CD14-positive monocyte (primary cell): ENCODE measurements around the gene KRTAP10-1. TPM values are rescaled to one million over a fixed set of nuclear protein-coding genes. Genes with fewer than 3 reads are reported as not detected.

Experiments
- DNase-seq, 3 donors: peaks; one replicate each; pipeline ENCODE4 v3.0.0-alpha.2; 2011 to 2022
- H2AFZ ChIP-seq: 2 replicates; pipeline ENCODE4 v1.6.0; 2012; ENCODE audit warnings: mild to moderate bottlenecking, low read depth, low read length, inconsistent platforms; ENCODE audit not compliant: insufficient read depth, poor library complexity, severe bottlenecking
- H3K27ac ChIP-seq, 2 donors: 1 replicate in 1 of 2; 2 replicates in 1 of 2; pipeline ENCODE4 v1.5.1; 2012 to 2013; ENCODE audit warnings: low read length in 2 of 2, control low read depth in 1 of 2, inconsistent platforms in 1 of 2, low read depth in 1 of 2, mild to moderate bottlenecking in 1 of 2
- H3K27me3 ChIP-seq, 2 donors: one replicate each; pipeline versions ENCODE4 v1.6.0 to v1.6.1; 2011 to 2013; ENCODE audit warnings: low read length in 2 of 2; ENCODE audit not compliant: control insufficient read depth in 2 of 2, insufficient read depth in 2 of 2
- H3K36me3 ChIP-seq, 2 donors: replicated peaks in 1 of 2; 1 replicate in 1 of 2; 2 replicates in 1 of 2; pipeline versions ENCODE4 v1.5.1 to v1.6.1; 2012 to 2013; ENCODE audit warnings: low read length in 2 of 2, control low read depth in 1 of 2, inconsistent platforms in 1 of 2, mild to moderate bottlenecking in 1 of 2; ENCODE audit not compliant: insufficient read depth in 2 of 2, control insufficient read depth in 1 of 2
- H3K4me1 ChIP-seq, 2 donors: 1 replicate in 1 of 2; 2 replicates in 1 of 2; pipeline versions ENCODE4 v1.5.1 to v1.6.1; 2012 to 2013; ENCODE audit warnings: low read length in 2 of 2, control low read depth in 1 of 2, inconsistent platforms in 1 of 2, mild to moderate bottlenecking in 1 of 2, moderate library complexity in 1 of 2; ENCODE audit not compliant: insufficient read depth in 2 of 2, control insufficient read depth in 1 of 2
- H3K4me2 ChIP-seq: replicated peaks from 2 replicates; pipeline ENCODE3; 2012; ENCODE audit warnings: low read length, moderate library complexity, mild to moderate bottlenecking; ENCODE audit not compliant: poor library complexity, severe bottlenecking; ENCODE audit errors: extremely low read depth
- H3K4me3 ChIP-seq, 3 experiments: fragments of 200-600 bp in 1 of 3; sonication (generic) in 1 of 3; replicated peaks in 1 of 3; 1 replicate in 2 of 3; 2 replicates in 1 of 3; pipeline ENCODE4 v1.5.1; 2011 to 2013; ENCODE audit warnings: low read length in 3 of 3, mild to moderate bottlenecking in 3 of 3, control low read depth in 2 of 3, low read depth in 2 of 3, inconsistent platforms in 1 of 3, moderate library complexity in 1 of 3
- H3K79me2 ChIP-seq: 2 replicates; pipeline ENCODE4 v1.6.0; 2012; ENCODE audit warnings: mild to moderate bottlenecking, control low read depth, inconsistent platforms, low read length, moderate library complexity; ENCODE audit not compliant: insufficient read depth
- H3K9ac ChIP-seq: 2 replicates; pipeline ENCODE4 v1.6.0; 2017; ENCODE audit warnings: low read length, mild to moderate bottlenecking; ENCODE audit not compliant: insufficient read depth, poor library complexity, severe bottlenecking
- H3K9me3 ChIP-seq, 2 donors: replicated peaks in 1 of 2; 1 replicate in 1 of 2; 2 replicates in 1 of 2; pipeline versions ENCODE4 v1.5.1 to v1.6.1; 2012 to 2013; ENCODE audit warnings: low read length in 2 of 2, control low read depth in 1 of 2; ENCODE audit not compliant: control insufficient read depth in 1 of 2, insufficient read depth in 1 of 2
- H4K20me1 ChIP-seq: 2 replicates; pipeline ENCODE4 v1.6.0; 2012; ENCODE audit warnings: mild to moderate bottlenecking, low read length, control low read depth, moderate library complexity; ENCODE audit not compliant: insufficient read depth
- H3K27ac Mint-ChIP-seq, 7 donors: one replicate each; pipeline ENCODE4 v1.8.0; 2020; ENCODE audit warnings: mild to moderate bottlenecking in 7 of 7, mixed read lengths in 7 of 7, moderate library complexity in 6 of 7, inconsistent platforms in 2 of 7
- H3K27me3 Mint-ChIP-seq, 3 donors: one replicate each; pipeline ENCODE4 v1.8.0; 2021 to 2022; ENCODE audit warnings: low read depth in 3 of 3, mild to moderate bottlenecking in 3 of 3, mixed read lengths in 3 of 3, moderate library complexity in 3 of 3, inconsistent platforms in 1 of 3
- H3K36me3 Mint-ChIP-seq, 2 donors: one replicate each; pipeline ENCODE4 v1.8.0; 2020; ENCODE audit warnings: mixed read lengths in 2 of 2, inconsistent platforms in 1 of 2, mild to moderate bottlenecking in 1 of 2
- H3K4me1 Mint-ChIP-seq: one replicate; pipeline ENCODE4 v1.8.0; 2020; ENCODE audit warnings: mild to moderate bottlenecking, mixed read lengths
- H3K4me3 Mint-ChIP-seq, 2 donors: one replicate each; pipeline ENCODE4 v1.8.0; 2020; ENCODE audit warnings: mild to moderate bottlenecking in 2 of 2, mixed read lengths in 2 of 2, moderate library complexity in 1 of 2
- H3K9me3 Mint-ChIP-seq, 7 donors: one replicate each; pipeline ENCODE4 v1.8.0; 2020 to 2022; ENCODE audit warnings: mixed read lengths in 7 of 7, mild to moderate bottlenecking in 6 of 7, moderate library complexity in 6 of 7, inconsistent platforms in 2 of 7
- CTCF ChIP-seq: fragments of 200-600 bp; IDR thresholded peaks from one replicate; pipeline ENCODE4 v1.8.0; 2022; ENCODE audit warnings: antibody characterized with exemption, mild to moderate bottlenecking
- WGBS: methylation state at CpG from one replicate; pipeline ENCODE4 v1.1.5; 2013; ENCODE audit warnings: missing lambda C conversion rate; ENCODE audit not compliant: insufficient coverage; 5-methylcytosine and 5-hydroxymethylcytosine counted together
- intact Hi-C, 2 donors: fragments of 100-400 bp; cut with micrococcal nuclease; formaldehyde crosslinking; loops; one replicate each; pipeline versions ENCODE4 v1.15.0 to v1.15.1; 2023
- polyA plus RNA-seq, 3 donors: library from polyadenylated mRNA; depleted of rRNA in 1 of 3; unstranded in 2 of 3; stranded (reverse) in 1 of 3; fragments of 300-500 nt in 2 of 3; fragments of >200 nt in 1 of 3; fragmentation: Illumina TruSeq in 2 of 3; gene quantifications; 1 replicate in 2 of 3; 2 replicates in 1 of 3; pipeline ENCODE4 v1.2.3, GENCODE V29; 2012 to 2021

KRTAP10-1 gene
- polyA plus RNA-seq, 3 donors = not detected

GRCh38 chr21:44533121-44533890 lies 6.7 kb downstream of the KRTAP10-1 start:
- H3K9me3 ChIP-seq = no peaks in the 10 kb centered on the region
- no peaks in the 10 kb centered on the region for H3K27me3 ChIP-seq
- H2AFZ ChIP-seq = no peak overlapping the region
- no peak overlapping the region for H3K4me2 ChIP-seq
- H4K20me1 ChIP-seq = no peaks in the 10 kb centered on the region
- no peak overlapping the region for H3K9ac ChIP-seq
- H3K27ac ChIP-seq = no peak overlapping the region
- no peak for DNase-seq
- intact Hi-C loops = no loop called here
- H3K36me3 Mint-ChIP-seq = no peaks in the 10 kb centered on the region
- H3K4me1 ChIP-seq = no peaks in the 10 kb centered on the region
- H3K9me3 Mint-ChIP-seq = peaks cover 0 to 4% (median 0%) of the 10 kb centered on the region in 7 donors
- H3K36me3 ChIP-seq = no peaks in the 10 kb centered on the region
- 95% methylated on average over 36 of the region's 37 CpGs for WGBS
- peaks cover 0 to 17% (median 13%) of the 10 kb centered on the region in 3 donors for H3K27me3 Mint-ChIP-seq
- H3K27ac Mint-ChIP-seq = no peak overlapping the region
- no peak overlapping the region for H3K4me3 ChIP-seq
- TF ChIP-seq CTCF = no peak
- no peaks in the 10 kb centered on the region for H3K79me2 ChIP-seq
- H3K4me1 Mint-ChIP-seq = no peaks in the 10 kb centered on the region
- H3K4me3 Mint-ChIP-seq = no peak overlapping the region

- Histone ChIP-seq H3K36me3 (no peaks in the 10 kb centered on the region), H3K4me3 (no peak overlapping the region), H4K20me1 (no peaks in the 10 kb centered on the region), H3K27ac (no peak overlapping the region), H3K79me2 (no peaks in the 10 kb centered on the region), H3K9ac (no peak overlapping the region), H3K9me3 (no peaks in the 10 kb centered on the region), H3K27me3 (no peaks in the 10 kb centered on the region), H3K4me1 (no peaks in the 10 kb centered on the region), H3K4me2 (no peak overlapping the region), H2AFZ (no peak overlapping the region)
- peaks cover 0 to 17% (median 13%) of the 10 kb centered on the region in 3 donors for H3K27me3 Mint-ChIP-seq
- TF ChIP-seq CTCF = no peak
- no peaks in the 10 kb centered on the region for H3K36me3 Mint-ChIP-seq
- WGBS = 94% methylated on average over 12 of the region's 16 CpGs
- H3K9me3 Mint-ChIP-seq = peaks cover 0 to 4% (median 0%) of the 10 kb centered on the region in 7 donors
- H3K27ac Mint-ChIP-seq = peak overlapping the region in 1 of 7 donors; percentile 24
- no peak for DNase-seq
- no peak overlapping the region for H3K4me3 Mint-ChIP-seq
- intact Hi-C loops = no loop called here
- H3K4me1 Mint-ChIP-seq = no peaks in the 10 kb centered on the region
Observed at GRCh38 chr21:44532712-44533111, 7.3 kb downstream of the KRTAP10-1 start.
